HepG2 (cell line): ENCODE results near the gene MAVS. TPM values are rescaled to one million over a fixed set of nuclear protein-coding genes. Genes with fewer than 3 reads are reported as not detected.

Experiments
- EED ChIP-seq: sonication (generic); formaldehyde crosslinking; IDR thresholded peaks from 2 replicates; pipeline ENCODE4 v1.5.0; 2020; ENCODE audit warnings: mild to moderate bottlenecking, missing genetic modification reagents
- HCFC1 ChIP-seq: fragments of 150-350 bp; IDR thresholded peaks from 2 replicates; pipeline ENCODE4 v1.6.1; 2014; ENCODE audit warnings: low read depth, low read length
- HNF1A ChIP-seq, 2 experiments: sonication (generic) in 1 of 2; formaldehyde crosslinking in 1 of 2; IDR thresholded peaks; 2 replicates each; pipeline versions ENCODE4 v1.4.0 to v1.6.1; 2016 to 2020; ENCODE audit warnings: borderline replicate concordance in 1 of 2, low read depth in 1 of 2, mild to moderate bottlenecking in 1 of 2, missing genetic modification reagents in 1 of 2
- HNF1B ChIP-seq: sonication (generic); formaldehyde crosslinking; IDR thresholded peaks from 2 replicates; pipeline ENCODE4 v1.5.1; 2020; ENCODE audit warnings: mild to moderate bottlenecking, moderate library complexity, missing genetic modification reagents
- PBX3 ChIP-seq: sonication (generic); formaldehyde crosslinking; IDR thresholded peaks from 2 replicates; pipeline ENCODE4 v1.8.1; 2023; ENCODE audit warnings: missing genetic modification reagents, inconsistent platforms, borderline replicate concordance
- PHF5A ChIP-seq: IDR thresholded peaks from one replicate; pipeline ENCODE4 v1.6.1; 2018; ENCODE audit warnings: low read depth, missing genetic modification reagents; ENCODE audit not compliant: unreplicated experiment
- PTBP1 ChIP-seq: fragments of 200-400 bp; formaldehyde crosslinking; IDR thresholded peaks from 2 replicates; pipeline ENCODE4 v1.6.1; 2018; ENCODE audit warnings: low read length, low read depth; ENCODE audit not compliant: poor library complexity, severe bottlenecking
- TBX3 ChIP-seq: fragments of 450-650 bp; IDR thresholded peaks from 2 replicates; pipeline ENCODE4 v1.6.1; 2017; ENCODE audit warnings: antibody characterized with exemption, mild to moderate bottlenecking, inconsistent platforms, borderline replicate concordance
- ZKSCAN8 ChIP-seq: IDR thresholded peaks from 2 replicates; pipeline ENCODE4 v1.6.1; 2016; ENCODE audit warnings: borderline replicate concordance, missing genetic modification reagents, missing compliant biosample characterization
- ZNF337 ChIP-seq: sonication (generic); formaldehyde crosslinking; IDR thresholded peaks from 2 replicates; pipeline ENCODE4 v1.5.1; 2020; ENCODE audit warnings: missing genetic modification reagents, low read depth, mild to moderate bottlenecking, borderline replicate concordance
- ZNF34 ChIP-seq: sonication (generic); formaldehyde crosslinking; IDR thresholded peaks from 2 replicates; pipeline ENCODE4 v1.4.0; 2020; ENCODE audit warnings: mild to moderate bottlenecking, missing genetic modification reagents, borderline replicate concordance
- ZNF616 ChIP-seq: sonication (generic); formaldehyde crosslinking; IDR thresholded peaks from 2 replicates; pipeline ENCODE4 v1.5.0; 2020; ENCODE audit warnings: low read depth, mild to moderate bottlenecking, missing genetic modification reagents
- ZNF879 ChIP-seq: sonication (generic); formaldehyde crosslinking; IDR thresholded peaks from 2 replicates; pipeline ENCODE4 v1.8.1; 2023; ENCODE audit warnings: missing genetic modification reagents
- ZSCAN9 ChIP-seq: IDR thresholded peaks from 2 replicates; pipeline ENCODE4 v1.6.1; 2016; ENCODE audit warnings: borderline replicate concordance
- polyA plus RNA-seq, 8 experiments: library from polyadenylated mRNA; depleted of rRNA in 3 of 8; stranded (reverse) in 7 of 8; unstranded in 1 of 8; fragments of >200 nt; fragmentation: Illumina TruSeq in 4 of 8; extraction: Trizol in 4 of 8; gene quantifications; 2 replicates each; pipeline versions ENCODE4 v1.2.1 to v1.2.3, GENCODE V29; 2011 to 2016; ENCODE audit warnings: low read depth in 4 of 8, missing spikeins in 1 of 8, mixed read lengths in 1 of 8; ENCODE audit not compliant: insufficient read depth in 1 of 8
- total RNA-seq, 5 experiments: library from RNA; depleted of rRNA; stranded (reverse); fragments of >200 nt; fragmentation: Illumina TruSeq; extraction: Trizol; gene quantifications; 2 replicates each; pipeline ENCODE4 v1.2.3, GENCODE V29; 2016; ENCODE audit warnings: low read depth in 1 of 5
- TF ChIP-seq, protein P1 (sequence below): IDR thresholded peaks from 2 replicates; pipeline ENCODE4 v1.6.1; 2012; ENCODE audit warnings: low read length, improper control_type of control experiment

MAVS gene
- total and polyA plus RNA-seq, 2 of the 13 experiments (the other 11 are each of a cell fraction or from before 2014, with no cell fraction given) = 27.3 to 36.6 TPM

- TF ChIP-seq HNF1A (IDR thresholded peaks at IDR 0.05; ENCODE audit: low read depth) (no peak), HNF1A (CRISPR knock-in tag; IDR thresholded peaks at IDR 0.05; ENCODE audit: borderline replicate concordance) (0 out of 2 replicates have a peak, but pooled peaks have one; percentile 44), ZNF616 (CRISPR knock-in tag) (0 out of 2 replicates have a peak, but pooled peaks have one; percentile 29), ZKSCAN8 (CRISPR knock-in tag) (peak; percentile 90), ZNF337 (peak; percentile 84; the same call in 1 of the 2 replicates), ZNF34 (CRISPR knock-in tag) (no peak), PTBP1 (peak; percentile 66), PHF5A (CRISPR knock-in tag) (peak; percentile 73), ZNF879 (CRISPR knock-in tag) (0 out of 2 replicates have a peak, but pooled peaks have one; percentile 72), HCFC1 (peak; percentile 39), HNF1B (CRISPR knock-in tag) (peak; percentile 84), EED (CRISPR knock-in tag) (peak; percentile 83), PBX3 (no peak), TBX3 (peak; percentile 27; the same call in 1 of the 2 replicates), ZSCAN9 (CRISPR knock-in tag) (peak; percentile 94; the same call in 1 of the 2 replicates)
- TF ChIP-seq, protein P1, sequence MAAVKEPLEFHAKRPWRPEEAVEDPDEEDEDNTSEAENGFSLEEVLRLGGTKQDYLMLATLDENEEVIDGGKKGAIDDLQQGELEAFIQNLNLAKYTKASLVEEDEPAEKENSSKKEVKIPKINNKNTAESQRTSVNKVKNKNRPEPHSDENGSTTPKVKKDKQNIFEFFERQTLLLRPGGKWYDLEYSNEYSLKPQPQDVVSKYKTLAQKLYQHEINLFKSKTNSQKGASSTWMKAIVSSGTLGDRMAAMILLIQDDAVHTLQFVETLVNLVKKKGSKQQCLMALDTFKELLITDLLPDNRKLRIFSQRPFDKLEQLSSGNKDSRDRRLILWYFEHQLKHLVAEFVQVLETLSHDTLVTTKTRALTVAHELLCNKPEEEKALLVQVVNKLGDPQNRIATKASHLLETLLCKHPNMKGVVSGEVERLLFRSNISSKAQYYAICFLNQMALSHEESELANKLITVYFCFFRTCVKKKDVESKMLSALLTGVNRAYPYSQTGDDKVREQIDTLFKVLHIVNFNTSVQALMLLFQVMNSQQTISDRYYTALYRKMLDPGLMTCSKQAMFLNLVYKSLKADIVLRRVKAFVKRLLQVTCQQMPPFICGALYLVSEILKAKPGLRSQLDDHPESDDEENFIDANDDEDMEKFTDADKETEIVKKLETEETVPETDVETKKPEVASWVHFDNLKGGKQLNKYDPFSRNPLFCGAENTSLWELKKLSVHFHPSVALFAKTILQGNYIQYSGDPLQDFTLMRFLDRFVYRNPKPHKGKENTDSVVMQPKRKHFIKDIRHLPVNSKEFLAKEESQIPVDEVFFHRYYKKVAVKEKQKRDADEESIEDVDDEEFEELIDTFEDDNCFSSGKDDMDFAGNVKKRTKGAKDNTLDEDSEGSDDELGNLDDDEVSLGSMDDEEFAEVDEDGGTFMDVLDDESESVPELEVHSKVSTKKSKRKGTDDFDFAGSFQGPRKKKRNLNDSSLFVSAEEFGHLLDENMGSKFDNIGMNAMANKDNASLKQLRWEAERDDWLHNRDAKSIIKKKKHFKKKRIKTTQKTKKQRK = no peak
These were observed 28.2 kb upstream of the MAVS start (continued) for GRCh38 chr20:3818155-3819151.
